ENCODE results near the gene ROR2. TPM values are rescaled to one million over a fixed set of nuclear protein-coding genes. Genes with fewer than 3 reads are reported as not detected.

Gene ROR2
- total RNA-seq, 1 experiment from 2014 or later = 5.9 TPM

DNA sequence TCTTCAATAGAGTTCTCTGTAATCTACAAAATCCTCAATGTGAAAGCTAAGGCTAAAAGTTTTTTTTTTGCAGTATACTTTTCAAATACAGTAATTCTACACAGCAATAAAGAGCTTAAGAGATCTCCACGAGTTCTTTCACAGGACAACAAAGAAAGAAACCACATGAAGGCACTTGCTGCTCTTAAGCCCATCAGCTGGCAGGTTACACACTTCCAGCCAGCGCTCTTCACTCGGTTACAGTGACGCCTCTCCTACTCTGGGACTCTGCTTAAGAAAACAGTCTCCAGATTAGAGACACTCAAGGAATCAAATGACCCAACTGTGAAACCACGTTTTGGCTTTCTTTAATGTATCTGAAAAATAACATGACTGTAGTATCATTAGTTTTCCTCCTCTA lies 85.0 kb downstream of the ROR2 start:
- TF ChIP-seq, protein P1, sequence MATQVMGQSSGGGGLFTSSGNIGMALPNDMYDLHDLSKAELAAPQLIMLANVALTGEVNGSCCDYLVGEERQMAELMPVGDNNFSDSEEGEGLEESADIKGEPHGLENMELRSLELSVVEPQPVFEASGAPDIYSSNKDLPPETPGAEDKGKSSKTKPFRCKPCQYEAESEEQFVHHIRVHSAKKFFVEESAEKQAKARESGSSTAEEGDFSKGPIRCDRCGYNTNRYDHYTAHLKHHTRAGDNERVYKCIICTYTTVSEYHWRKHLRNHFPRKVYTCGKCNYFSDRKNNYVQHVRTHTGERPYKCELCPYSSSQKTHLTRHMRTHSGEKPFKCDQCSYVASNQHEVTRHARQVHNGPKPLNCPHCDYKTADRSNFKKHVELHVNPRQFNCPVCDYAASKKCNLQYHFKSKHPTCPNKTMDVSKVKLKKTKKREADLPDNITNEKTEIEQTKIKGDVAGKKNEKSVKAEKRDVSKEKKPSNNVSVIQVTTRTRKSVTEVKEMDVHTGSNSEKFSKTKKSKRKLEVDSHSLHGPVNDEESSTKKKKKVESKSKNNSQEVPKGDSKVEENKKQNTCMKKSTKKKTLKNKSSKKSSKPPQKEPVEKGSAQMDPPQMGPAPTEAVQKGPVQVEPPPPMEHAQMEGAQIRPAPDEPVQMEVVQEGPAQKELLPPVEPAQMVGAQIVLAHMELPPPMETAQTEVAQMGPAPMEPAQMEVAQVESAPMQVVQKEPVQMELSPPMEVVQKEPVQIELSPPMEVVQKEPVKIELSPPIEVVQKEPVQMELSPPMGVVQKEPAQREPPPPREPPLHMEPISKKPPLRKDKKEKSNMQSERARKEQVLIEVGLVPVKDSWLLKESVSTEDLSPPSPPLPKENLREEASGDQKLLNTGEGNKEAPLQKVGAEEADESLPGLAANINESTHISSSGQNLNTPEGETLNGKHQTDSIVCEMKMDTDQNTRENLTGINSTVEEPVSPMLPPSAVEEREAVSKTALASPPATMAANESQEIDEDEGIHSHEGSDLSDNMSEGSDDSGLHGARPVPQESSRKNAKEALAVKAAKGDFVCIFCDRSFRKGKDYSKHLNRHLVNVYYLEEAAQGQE (IDR thresholded peaks at IDR 0.05; ENCODE audit: insufficient read depth in 1 of 2, low read depth in 2 of 2, low read length in 1 of 2) = no peak
- TF ChIP-seq SIN3A (IDR thresholded peaks at IDR 0.05; ENCODE audit: borderline replicate concordance, insufficient read depth, low read depth, low read length) = no peak
- TF ChIP-seq, protein P2, sequence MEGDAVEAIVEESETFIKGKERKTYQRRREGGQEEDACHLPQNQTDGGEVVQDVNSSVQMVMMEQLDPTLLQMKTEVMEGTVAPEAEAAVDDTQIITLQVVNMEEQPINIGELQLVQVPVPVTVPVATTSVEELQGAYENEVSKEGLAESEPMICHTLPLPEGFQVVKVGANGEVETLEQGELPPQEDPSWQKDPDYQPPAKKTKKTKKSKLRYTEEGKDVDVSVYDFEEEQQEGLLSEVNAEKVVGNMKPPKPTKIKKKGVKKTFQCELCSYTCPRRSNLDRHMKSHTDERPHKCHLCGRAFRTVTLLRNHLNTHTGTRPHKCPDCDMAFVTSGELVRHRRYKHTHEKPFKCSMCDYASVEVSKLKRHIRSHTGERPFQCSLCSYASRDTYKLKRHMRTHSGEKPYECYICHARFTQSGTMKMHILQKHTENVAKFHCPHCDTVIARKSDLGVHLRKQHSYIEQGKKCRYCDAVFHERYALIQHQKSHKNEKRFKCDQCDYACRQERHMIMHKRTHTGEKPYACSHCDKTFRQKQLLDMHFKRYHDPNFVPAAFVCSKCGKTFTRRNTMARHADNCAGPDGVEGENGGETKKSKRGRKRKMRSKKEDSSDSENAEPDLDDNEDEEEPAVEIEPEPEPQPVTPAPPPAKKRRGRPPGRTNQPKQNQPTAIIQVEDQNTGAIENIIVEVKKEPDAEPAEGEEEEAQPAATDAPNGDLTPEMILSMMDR (IDR thresholded peaks at IDR 0.05) = no peak
- no peak for TF ChIP-seq TCF7L2 (IDR thresholded peaks at IDR 0.05; ENCODE audit: low read depth, low read length)
- TF ChIP-seq POLR2AphosphoS5 (IDR thresholded peaks at IDR 0.05; ENCODE audit: low read depth, low read length) = no peak
- ATAC-seq = no peak
- Histone ChIP-seq H3K36me3 (ENCODE audit: control insufficient read depth, insufficient read depth, low read length) (no peaks in the 10 kb centered on the region), H3K27me3 (ENCODE audit: control insufficient read depth, insufficient read depth, low read length) (no peaks in the 10 kb centered on the region), H3K27ac (ENCODE audit: low read length) (no peak overlapping the region), H3K9me3 (ENCODE audit: control insufficient read depth, insufficient read depth, low read depth, low read length) (no peaks in the 10 kb centered on the region), H3K4me3 (ENCODE audit: low read depth in 2 of 2, low read length in 2 of 2) (no peak overlapping the region), H3K4me1 (ENCODE audit: control insufficient read depth, insufficient read depth, low read length) (no peaks in the 10 kb centered on the region)
- intact Hi-C loops (cut with micrococcal nuclease; ENCODE audit: unreplicated experiment) (no loop called here), in situ Hi-C loops (cut with HindIII; ENCODE audit: low pct_unique_long_range_greater_than_20kb, low sequenced_read_pairs) (no loop called here)
- no peak for DNase-seq (ENCODE audit: low read depth, low spot score)
- no TSS peak for BruUV-seq (replicated peaks)
- CTCF ChIA-PET = no interaction called here
- POLR2A ChIA-PET = no interaction called here

DNA sequence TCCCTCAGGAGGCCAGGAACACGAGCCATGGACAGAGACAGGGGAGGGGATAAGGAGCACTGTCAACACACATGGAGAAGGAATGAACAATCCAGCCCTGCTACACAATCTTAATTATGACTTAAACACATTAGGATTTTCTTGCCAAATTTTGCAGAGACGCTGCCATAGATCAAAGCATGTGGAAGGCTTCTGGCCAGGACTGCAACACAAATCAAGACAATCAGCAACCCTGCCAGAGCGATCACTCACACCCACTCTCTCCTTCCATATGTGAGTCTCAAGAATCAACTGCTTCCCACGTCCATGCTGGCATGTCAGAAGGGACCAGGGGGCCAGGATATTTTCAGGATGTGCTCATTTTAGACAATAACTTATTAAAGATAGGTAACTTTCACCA lies 85.6 kb downstream of the ROR2 start:
- DNase-seq (ENCODE audit: low read depth, low spot score) = no peak
- TF ChIP-seq TCF7L2 (IDR thresholded peaks at IDR 0.05; ENCODE audit: low read depth, low read length) (no peak), POLR2AphosphoS5 (IDR thresholded peaks at IDR 0.05; ENCODE audit: low read depth, low read length) (no peak), SIN3A (IDR thresholded peaks at IDR 0.05; ENCODE audit: borderline replicate concordance, insufficient read depth, low read depth, low read length) (no peak)
- TF ChIP-seq, protein P2 (IDR thresholded peaks at IDR 0.05) = no peak
- TF ChIP-seq, protein P1 (IDR thresholded peaks at IDR 0.05; ENCODE audit: insufficient read depth in 1 of 2, low read depth in 2 of 2, low read length in 1 of 2) = no peak
- no TSS peak for BruUV-seq (replicated peaks)
- intact Hi-C loops (cut with micrococcal nuclease; ENCODE audit: unreplicated experiment) = no loop called here
- H3K9me3 ChIP-seq (ENCODE audit: control insufficient read depth, insufficient read depth, low read depth, low read length) = no peaks in the 10 kb centered on the region
- no peak overlapping the region for H3K27ac ChIP-seq (ENCODE audit: low read length)
- CTCF ChIA-PET = no interaction called here
- H3K27me3 ChIP-seq (ENCODE audit: control insufficient read depth, insufficient read depth, low read length) = no peaks in the 10 kb centered on the region
- no peak overlapping the region for H3K4me3 ChIP-seq (ENCODE audit: low read depth in 2 of 2, low read length in 2 of 2)
- no peaks in the 10 kb centered on the region for H3K4me1 ChIP-seq (ENCODE audit: control insufficient read depth, insufficient read depth, low read length)
- in situ Hi-C loops (cut with HindIII; ENCODE audit: low pct_unique_long_range_greater_than_20kb, low sequenced_read_pairs) = no loop called here
- H3K36me3 ChIP-seq (ENCODE audit: control insufficient read depth, insufficient read depth, low read length) = no peaks in the 10 kb centered on the region
- ATAC-seq = no peak
- POLR2A ChIA-PET = no interaction called here

All from Panc1 (cell line).